Neural cell (in vitro differentiated cells): ENCODE measurements around the gene AFMID.

Source experiments
- CTCF ChIP-seq: fragments of 450-650 bp; IDR thresholded peaks from 2 replicates; pipeline ENCODE4 v1.5.1; 2014; ENCODE audit warnings: antibody characterized with exemption, mild to moderate bottlenecking, moderate library complexity; ENCODE audit not compliant: poor library complexity, severe bottlenecking
- EP300 ChIP-seq: fragments of 450-650 bp; conservative IDR thresholded peaks from 2 replicates; pipeline ENCODE4 v1.6.1; 2014; ENCODE audit warnings: antibody characterized with exemption, mild to moderate bottlenecking, moderate library complexity; ENCODE audit not compliant: poor library complexity, severe bottlenecking
- EZH2 ChIP-seq: fragments of 200-600, 300-800 bp; shearing (Covaris generic), sonication (generic); IDR thresholded peaks from 2 replicates; pipeline ENCODE4 v1.6.1; 2014; ENCODE audit warnings: antibody characterized with exemption, low read length, borderline replicate concordance, mild to moderate bottlenecking; ENCODE audit not compliant: insufficient read depth, poor library complexity, severe bottlenecking
- MXI1 ChIP-seq: fragments of 450-650 bp; conservative IDR thresholded peaks from 2 replicates; pipeline ENCODE4 v1.6.1; 2014; ENCODE audit warnings: antibody characterized with exemption, mild to moderate bottlenecking; ENCODE audit not compliant: poor library complexity, severe bottlenecking
- POLR2AphosphoS5 ChIP-seq: IDR thresholded peaks from 2 replicates; pipeline ENCODE4 v1.6.1; 2012
- RAD21 ChIP-seq: fragments of 450-650 bp; conservative IDR thresholded peaks from 2 replicates; pipeline ENCODE4 v1.6.1; 2014; ENCODE audit warnings: antibody characterized with exemption, mild to moderate bottlenecking, moderate library complexity
- SMC3 ChIP-seq: fragments of 450-650 bp; conservative IDR thresholded peaks from 2 replicates; pipeline ENCODE4 v1.6.1; 2014; ENCODE audit warnings: antibody characterized with exemption, mild to moderate bottlenecking, moderate library complexity; ENCODE audit not compliant: poor library complexity
- TAF1 ChIP-seq: IDR thresholded peaks from 2 replicates; pipeline ENCODE4 v1.6.1; 2012; ENCODE audit warnings: low read depth
- TF ChIP-seq, protein P1 (sequence below): IDR thresholded peaks from 2 replicates; pipeline ENCODE4 v1.6.1; 2012; ENCODE audit warnings: borderline replicate concordance

GRCh38 chr17:78183916-78184315 is 3.2 kb upstream of the AFMID start:
- TF ChIP-seq CTCF (no peak), EZH2 (no peak), RAD21 (no peak), MXI1 (no peak), TAF1 (no peak), POLR2AphosphoS5 (no peak), EP300 (no peak), SMC3 (no peak)
- TF ChIP-seq, protein P1, sequence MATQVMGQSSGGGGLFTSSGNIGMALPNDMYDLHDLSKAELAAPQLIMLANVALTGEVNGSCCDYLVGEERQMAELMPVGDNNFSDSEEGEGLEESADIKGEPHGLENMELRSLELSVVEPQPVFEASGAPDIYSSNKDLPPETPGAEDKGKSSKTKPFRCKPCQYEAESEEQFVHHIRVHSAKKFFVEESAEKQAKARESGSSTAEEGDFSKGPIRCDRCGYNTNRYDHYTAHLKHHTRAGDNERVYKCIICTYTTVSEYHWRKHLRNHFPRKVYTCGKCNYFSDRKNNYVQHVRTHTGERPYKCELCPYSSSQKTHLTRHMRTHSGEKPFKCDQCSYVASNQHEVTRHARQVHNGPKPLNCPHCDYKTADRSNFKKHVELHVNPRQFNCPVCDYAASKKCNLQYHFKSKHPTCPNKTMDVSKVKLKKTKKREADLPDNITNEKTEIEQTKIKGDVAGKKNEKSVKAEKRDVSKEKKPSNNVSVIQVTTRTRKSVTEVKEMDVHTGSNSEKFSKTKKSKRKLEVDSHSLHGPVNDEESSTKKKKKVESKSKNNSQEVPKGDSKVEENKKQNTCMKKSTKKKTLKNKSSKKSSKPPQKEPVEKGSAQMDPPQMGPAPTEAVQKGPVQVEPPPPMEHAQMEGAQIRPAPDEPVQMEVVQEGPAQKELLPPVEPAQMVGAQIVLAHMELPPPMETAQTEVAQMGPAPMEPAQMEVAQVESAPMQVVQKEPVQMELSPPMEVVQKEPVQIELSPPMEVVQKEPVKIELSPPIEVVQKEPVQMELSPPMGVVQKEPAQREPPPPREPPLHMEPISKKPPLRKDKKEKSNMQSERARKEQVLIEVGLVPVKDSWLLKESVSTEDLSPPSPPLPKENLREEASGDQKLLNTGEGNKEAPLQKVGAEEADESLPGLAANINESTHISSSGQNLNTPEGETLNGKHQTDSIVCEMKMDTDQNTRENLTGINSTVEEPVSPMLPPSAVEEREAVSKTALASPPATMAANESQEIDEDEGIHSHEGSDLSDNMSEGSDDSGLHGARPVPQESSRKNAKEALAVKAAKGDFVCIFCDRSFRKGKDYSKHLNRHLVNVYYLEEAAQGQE, result no peak
